ENCODE data around the gene FEM1B.

The FEM1B gene

DNA sequence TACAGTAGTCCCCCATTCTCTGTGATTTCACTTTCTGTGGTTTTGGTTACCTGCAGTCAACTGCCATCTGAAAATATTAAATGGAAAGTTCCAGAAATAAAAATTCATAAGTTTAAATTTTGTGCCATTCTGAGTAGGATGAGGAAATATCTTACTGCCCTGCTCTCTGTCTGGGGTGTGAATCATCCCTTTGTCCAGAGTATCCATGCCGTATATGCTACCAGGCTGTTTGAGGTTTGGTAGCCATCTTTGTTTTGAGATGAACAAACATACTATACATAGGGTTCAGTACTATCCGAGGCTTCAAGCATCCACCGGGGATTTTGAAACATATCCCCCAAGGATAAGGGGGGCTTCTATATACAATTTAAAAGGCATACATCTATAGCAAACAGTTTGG lies 16.3 kb upstream of the FEM1B start:
- no peak for DNase-seq

GRCh38 chr15:68261980-68262379 lies 15.6 kb upstream of the FEM1B start:
- DNase-seq, result no peak

DNA sequence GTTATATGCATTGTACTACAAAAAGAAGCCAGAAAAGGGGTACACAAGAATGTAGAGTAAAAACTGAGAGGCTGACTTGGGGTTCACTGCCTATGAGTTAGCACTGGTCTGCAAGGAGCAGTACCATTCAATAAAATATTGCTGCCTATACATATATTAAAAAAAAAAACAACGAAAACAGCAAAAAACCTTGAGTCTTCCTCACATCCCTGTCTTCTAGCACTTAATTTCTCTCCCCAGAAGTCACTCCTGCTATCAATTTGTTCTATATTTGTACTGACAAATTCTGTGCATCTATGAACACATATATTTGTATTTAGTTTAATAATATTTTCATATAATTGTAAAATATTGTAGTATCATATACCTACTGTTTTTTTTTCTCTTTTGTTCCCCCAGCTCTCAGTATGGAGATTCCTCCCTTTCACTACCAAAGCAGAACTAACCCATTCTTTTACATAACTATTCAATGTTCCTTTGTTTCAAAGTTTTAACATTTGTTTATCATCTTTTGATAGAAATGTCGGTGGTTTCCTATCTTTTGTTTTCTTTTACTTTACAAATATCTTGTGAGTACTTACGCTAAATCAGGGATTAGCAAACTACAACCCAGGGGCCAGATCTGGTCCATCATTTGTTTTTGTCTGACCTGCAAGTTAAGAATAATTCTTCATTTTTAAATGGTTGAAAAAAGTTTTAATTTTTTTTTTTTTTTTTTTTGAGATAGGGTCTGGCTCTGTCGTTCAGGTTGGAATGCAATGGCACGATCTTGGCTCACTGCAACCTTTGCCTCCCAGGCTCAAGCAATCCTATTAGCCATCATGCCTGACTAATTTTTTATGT lies 14.8 kb upstream of the FEM1B start:
- no peak for DNase-seq

GRCh38 chr15:68264282-68264681 lies 13.3 kb upstream of the FEM1B start:
- no peak for DNase-seq

GRCh38 chr15:68265081-68265480 lies 12.5 kb upstream of the FEM1B start:
- DNase-seq, result no peak

DNA sequence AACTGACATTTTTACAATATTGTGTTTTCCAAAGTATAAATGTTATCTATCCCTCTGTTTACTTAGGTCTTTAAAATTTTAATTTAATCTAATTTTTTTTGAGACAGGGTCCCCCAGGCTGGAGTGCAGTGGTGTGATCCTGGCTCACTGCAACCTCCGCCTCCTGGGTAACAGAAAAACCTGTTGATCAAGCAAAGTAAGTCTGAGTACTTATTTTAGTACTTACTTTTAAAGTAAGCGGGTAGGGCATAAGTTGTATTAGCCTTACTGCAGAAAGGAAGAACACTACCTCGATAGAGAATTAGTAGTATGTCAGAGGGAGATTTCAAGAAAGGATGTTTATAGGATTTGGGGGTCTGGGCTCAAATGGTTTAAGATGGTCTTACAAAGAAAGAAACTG lies 11.9 kb upstream of the FEM1B start:
- no peak for DNase-seq

GRCh38 chr15:68268405-68268804 lies 9.1 kb upstream of the FEM1B start:
- no peak for DNase-seq

GRCh38 chr15:68271854-68272471 lies 5.6 kb upstream of the FEM1B start:
- DNase-seq, result no peak

- DNase-seq, result no peak
Measured at GRCh38 chr15:68272721-68273271, 4.7 kb upstream of the FEM1B start.

GRCh38 chr15:68274201-68274848 lies 3.2 kb upstream of the FEM1B start:
- no peak for DNase-seq

GRCh38 chr15:68275165-68275746 lies 2.3 kb upstream of the FEM1B start:
- DNase-seq, result no peak

- DNase-seq, result no peak
Measured at GRCh38 chr15:68276668-68277067, 877 bp upstream of the FEM1B start.

GRCh38 chr15:68277131-68277602 lies 378 bp upstream of the FEM1B start:
- DNase-seq, result no peak

DNA sequence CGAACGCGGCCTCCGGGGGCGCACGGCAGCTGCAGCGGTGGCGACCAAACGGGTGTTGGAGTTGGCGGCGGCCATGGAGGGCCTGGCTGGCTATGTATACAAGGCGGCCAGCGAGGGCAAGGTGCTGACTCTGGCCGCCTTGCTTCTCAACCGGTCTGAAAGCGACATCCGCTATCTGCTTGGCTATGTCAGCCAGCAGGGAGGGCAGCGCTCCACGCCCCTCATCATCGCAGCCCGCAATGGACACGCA lies 725 bp downstream of the FEM1B start:
- DNase-seq, result no peak

DNA sequence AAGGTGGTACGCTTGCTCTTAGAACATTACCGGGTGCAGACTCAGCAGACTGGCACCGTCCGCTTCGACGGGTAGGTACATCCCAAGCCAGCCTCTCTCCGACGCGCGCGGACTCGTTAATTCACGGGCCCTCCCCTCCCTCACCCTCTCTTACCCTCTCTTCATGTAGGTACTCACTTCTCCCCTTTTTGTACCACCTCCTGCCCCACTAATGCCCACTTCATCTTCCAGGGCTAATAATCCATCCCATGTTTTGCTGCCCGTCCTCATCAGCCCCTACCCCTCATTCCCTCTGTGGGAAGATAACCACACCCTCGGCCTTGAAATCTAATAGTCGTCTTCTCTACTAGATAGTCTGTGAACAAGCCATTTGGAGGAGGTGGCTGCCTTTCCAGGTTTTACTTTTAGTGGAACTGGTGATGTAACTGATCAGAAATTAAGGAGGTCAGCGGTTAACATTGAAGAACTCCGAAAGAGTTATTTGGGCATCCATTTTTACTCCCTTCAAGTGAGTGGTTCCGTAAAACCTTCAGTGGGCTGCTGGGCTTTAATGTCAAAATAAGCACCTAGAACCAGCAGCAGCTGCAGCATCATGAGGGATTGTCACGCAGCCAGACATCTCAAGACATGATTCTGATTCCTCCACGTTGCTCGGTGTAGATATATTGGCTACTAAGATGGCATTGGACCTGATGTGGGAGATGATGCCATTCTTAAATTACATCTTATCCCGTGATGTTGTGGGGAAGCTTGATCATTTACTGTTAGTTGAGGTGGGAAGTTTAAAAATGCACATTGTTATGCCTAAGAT lies 1.3 kb downstream of the FEM1B start:
- no peak for DNase-seq

- no peak for DNase-seq
Measured at GRCh38 chr15:68279779-68280753, 2.5 kb downstream of the FEM1B start.

- no peak for DNase-seq
Measured at GRCh38 chr15:68281008-68281407, 3.5 kb downstream of the FEM1B start.

GRCh38 chr15:68283401-68283800 lies 5.9 kb downstream of the FEM1B start:
- no peak for DNase-seq

DNA sequence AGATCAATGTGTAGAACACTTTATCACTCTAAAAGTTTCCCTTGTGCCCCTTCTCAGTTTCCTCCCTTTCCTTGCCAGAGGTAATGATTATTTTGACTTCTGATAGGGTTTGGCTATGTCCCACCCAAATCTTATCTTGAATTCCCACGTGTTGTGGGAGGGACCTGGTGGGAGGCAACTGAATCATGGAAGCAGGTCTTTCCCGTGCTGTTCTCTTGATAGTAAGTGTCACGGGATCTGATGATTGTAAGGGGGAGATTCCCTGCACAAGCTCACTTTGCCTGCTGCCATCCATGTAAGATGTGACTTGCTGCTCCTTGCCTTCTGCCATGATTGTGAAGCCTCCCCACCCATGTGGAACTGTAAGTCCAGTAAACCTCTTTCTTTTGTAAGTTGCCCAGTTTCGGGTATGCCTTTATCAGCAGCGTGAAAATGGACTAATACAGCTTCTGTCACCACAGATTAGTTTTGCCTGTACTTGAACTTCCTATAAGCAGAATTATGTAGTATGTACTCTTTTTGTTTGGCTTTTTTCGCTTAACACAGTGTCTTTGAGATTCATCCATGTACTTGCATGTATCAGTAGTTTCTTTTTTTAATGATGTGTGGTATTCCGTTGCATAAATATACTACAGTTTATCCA lies 7.2 kb downstream of the FEM1B start:
- DNase-seq, result no peak

GRCh38 chr15:68285259-68285980 lies 7.9 kb downstream of the FEM1B start:
- DNase-seq, result no peak

Data from NCI-H2107 (cell line).